HG03521 (cell line): ENCODE measurements around the gene HES5.
A peak's percentile ranks its signal among the peaks of the same experiment; 100 is the strongest.

ENCODE experiments used
- ATAC-seq: cut with Tn5 transposase; IDR thresholded peaks from one replicate; pipeline ENCODE4 v1.9.1; 2021; ENCODE audit warnings: mild to moderate bottlenecking, moderate library complexity; ENCODE audit not compliant: unreplicated experiment

The HES5 gene

DNA sequence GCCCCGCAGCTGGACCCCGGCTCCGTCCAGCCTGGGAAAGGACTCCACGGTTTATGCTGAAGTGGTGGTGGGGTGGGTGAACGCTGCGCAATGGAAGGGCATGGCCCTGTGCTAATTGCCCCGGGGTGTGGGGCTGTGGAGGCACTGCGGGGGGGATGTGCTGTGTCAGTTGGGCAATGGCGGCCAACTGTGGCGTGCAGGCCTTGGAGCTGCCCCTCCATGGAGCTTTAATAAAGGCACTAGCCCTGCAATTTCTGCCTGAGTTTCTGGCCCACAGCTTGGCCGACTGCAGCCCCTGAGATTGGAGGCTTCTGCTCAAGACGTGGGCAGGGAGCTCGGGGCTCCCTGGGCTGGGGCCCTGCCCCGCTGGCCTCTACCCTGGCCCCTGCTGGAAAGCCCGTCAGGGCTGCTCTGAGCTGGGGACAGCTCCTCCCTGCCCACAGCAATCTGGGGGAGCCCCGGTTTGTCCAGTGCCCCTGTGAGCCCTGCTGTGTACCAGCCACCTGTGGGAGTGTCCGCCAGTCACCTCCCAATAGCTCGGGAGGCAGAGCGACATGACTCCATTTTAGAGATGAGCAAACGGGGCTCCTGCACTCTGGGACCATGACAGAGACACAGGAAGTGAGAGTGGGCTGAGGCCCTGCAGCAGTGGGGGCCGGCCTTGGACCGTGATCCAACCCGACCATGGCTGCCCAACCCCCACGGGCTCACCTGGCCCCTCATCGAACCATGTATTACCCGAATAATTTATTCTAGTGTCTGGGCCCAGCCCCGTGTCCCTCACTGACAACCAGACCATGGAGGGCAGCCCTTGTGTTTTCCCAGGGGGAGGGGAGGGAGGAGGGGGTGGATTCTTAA, 17.4 kb upstream of the HES5 start:
- no peak for ATAC-seq

DNA sequence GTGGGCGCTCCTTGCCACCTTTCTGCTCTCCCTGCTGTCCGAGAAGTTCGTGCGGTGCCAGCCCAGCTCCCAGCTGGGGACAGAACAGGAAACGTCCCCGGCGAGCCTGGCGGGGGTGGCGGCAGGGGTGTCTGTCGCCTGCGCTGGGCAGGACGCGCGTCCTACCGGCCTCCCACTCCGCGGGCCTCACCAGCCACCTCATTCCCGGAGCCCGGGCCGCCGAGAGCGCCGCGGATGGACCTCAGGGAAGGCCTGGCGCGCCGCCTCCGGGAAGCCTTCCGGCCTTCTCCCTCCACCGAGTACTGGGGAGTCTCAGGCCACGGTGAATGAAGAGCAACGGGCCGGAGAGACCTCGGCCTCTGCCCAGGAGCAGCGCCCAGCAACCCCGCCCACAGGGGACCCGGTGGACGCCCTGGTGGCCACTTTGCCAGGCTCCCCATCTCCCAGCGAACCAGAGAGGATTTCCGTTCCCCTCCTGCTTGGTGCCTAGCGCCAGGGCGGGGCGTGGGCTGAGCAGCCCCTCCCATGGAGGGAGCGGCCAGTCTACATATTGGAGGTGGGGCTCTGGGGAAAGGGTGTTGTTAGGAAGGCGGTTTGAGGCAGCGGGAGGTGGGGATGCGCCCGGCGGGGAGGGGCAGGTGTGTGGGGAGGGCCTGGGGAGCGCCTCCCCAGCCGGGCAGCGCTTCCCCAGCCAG, 16.6 kb upstream of the HES5 start:
- ATAC-seq: peak; percentile 31

DNA sequence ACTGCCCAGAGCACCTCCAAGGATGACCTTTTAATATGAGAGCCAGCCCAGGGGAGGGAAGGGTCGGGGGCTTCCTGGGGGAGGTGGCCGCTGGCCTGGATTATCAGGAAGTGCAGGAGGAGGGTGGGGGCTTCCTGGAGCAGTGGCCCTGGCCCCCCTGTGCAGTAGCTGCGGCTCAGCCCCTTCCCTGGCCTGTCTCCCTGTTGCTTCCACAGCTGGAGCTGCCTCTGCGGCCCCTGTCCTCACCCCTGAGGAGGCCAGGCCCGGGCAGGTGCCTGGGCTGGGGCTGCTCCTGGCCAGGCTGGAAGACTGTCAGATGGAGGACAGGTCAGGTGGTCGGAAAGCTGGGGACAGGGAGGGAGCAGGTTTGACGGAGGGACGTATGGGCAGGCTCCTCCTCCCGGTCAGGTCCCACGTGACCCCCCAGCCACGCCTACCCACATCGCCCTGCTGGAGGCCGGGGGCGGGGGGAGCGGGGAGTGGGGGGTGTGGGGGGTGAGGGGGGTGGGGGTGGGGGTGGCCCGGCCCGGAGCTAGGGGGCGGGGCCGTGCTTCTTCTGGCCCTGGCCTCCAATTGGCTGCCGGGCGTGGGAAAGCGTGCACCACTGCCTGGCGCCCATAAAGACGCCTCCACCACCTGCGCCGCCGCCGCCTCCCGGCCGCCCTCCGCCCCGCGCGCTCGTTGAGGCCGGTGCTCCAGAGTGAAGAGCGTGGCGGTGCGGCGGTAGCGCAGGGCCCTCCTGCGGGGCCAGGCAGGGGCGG, 15.9 kb upstream of the HES5 start:
- ATAC-seq: peak; percentile 44

GRCh38 chr1:2544875-2545640, 15.0 kb upstream of the HES5 start:
- ATAC-seq: no peak

DNA sequence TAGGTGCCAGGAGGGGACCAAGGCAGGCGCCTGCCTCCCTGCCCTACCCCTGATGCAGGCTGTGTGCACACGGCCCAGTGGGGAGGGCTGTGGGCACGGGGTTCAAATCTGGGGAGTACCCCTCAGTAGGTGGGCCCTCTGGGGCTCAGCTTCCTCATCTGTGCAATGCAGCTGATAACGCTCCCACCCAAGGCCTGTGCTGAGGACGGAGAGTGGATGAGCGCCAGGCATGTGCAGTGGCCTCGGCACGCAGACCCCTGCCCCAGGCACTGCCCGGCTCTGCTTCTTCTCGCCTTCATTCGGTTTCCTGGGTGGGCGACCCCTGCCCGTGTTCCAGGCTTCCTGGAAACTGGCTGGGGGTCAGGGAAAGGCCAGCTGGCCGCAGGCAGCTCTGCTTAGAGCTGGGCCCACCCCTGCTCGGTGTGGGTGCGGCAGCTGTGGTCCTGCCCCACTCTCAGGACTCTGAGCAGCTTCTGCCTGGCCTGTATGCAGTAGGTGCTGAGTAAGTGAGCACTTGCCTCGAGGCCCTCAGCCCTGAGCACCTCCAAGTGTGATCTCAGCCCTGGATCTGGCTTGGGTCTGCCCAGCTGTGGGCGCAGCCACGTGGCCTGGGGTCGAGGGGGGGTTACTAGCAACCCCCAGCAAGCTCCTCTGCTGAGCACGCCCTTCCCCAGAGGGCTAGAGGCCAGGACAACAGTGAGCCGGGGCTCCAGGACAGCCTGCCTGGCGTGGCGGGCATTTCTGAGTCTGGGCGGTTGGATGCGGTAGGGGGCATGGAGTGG, 14.2 kb upstream of the HES5 start:
- no peak for ATAC-seq

DNA sequence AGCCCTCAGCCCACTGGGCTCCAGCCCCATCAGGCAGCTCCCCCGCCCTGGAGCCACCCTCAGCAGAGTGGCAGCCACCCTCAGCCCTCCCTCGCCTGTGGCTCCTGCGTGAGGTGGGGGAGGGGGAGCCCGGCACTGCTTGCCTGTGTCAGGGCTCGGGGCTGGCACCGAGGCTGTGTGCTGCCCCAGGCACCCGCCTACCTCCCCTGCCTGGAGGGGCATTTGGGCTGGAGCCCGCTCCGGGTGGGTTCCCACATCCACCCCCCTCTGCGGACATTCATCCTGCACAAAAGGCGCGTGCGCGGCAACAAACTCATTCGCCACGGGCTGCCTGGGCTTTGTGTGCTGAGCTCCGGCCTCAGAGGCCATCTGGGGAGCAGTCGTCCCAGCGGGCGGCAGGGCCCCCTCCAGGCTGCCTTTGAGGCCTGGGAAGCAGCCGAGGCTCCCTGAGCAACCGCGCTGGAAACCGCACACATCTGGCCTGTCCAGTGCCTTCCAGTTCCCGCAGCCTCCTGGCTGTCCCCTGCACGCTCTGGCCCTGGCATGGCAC, 13.6 kb upstream of the HES5 start:
- ATAC-seq: no peak

DNA sequence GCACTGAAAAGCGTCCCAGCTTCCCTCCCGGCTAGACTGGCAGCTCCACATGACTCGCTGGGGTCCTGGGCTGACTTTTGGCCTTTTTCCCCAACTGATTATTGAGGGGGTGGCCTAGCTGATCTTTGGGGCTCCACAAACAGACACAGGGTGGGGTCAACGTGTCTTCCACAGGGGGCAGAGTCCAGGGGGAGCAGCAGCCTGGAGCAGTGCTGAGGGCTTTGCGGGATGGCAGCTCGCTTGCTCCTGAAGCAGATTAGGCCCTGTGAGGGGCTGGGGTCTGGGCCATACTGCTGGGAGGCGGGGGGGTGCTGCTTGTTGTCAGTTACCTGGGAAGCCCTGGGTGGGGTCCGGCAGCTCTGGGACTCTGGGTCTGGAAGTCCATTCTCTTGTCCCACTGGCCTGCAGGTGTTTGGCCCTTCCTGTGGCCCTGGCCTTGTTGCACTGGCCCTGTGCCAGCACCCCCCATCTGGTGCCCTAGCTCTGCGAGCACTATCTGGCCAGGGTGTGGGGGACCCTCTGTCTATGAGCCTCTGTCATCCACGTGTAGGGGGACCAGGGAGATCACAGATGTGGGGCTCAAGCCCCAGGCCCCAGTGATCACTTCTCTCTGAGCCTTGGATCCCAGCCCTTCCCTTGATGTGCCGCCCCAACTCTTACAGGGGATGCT, 12.3 kb upstream of the HES5 start:
- ATAC-seq: no peak

- no peak for ATAC-seq
Observed at GRCh38 chr1:2541619-2542245, 11.7 kb upstream of the HES5 start.

DNA sequence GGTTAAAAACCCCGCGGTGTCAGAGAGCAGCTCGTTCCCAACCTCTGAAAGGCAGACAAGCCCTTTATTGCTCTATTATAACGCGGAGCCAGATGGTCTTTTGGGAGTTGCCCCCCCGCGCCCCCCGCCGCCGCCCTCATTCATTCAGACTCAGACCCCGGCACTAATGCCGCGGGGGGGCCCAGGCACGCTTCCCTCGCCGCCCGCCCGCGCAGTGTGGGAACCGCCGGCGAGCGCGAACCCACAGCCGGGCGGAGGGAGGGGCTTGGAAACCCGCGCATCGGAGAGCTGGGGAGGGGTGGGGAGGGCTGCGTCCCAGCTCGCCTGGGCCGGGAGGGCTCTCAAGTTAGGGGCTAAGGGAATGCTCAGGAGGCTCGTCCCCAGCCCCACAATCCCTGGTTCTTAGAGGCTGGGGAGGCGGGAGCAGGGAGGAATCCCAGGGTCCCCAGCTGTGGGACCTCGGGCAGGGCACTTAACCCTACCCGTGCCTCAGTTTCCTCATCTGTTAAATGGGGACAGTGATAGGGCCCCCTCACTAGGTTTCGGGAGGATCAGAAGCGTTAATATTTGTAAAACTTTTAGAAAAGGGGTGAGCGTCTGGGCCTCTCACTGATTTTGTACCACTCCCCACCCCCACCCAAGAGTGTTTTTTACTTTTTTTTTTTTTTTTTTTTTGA, 10.9 kb upstream of the HES5 start:
- no peak for ATAC-seq

DNA sequence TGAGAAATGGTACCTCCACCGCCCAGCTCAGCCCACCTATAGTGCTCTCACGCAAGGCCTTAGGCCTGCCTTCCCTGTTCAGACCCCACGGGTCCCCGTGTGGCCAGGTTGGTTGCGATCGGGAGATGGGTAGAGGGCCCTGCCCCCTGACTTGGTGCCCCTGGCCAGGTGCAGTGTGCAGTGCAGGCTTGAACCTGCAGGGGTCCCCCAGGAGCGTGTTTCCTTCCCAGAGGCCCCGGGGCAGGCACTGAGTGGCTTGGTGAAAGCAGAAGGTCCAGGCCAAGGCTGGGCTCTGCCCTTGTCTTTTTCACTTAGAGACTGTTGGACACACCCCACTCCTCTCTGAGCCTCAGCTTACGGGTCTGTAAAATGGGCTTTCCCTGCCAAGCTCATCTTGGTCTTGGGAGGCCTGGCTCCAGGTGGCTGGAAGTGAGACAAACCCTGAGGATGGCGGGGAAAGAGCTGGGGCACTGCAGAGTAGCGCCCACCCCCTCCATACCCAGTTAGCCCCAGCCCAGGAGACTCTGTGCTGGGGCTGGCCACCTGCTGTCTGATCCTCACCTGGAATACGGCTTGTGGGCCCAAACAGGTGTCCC, 9.3 kb upstream of the HES5 start:
- ATAC-seq: no peak

DNA sequence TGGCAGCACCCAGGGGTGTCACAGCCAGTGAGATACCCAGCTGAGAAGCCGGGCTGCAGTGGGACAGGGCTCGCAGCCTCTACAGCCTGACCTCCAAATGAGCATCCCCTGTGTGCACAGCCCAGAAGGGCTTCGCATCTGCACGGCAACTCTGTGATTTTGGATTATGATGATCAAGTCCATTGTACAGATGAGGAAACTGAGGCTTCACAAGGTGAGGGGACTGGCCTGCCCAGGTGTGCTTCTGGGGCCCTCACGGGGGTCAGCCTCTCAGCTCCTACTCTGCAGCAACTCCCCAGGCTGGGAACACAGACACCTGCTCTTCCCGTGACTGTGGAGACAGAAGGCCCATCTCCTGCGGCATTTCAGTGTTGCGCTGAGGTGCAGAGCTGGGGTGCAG, 8.8 kb upstream of the HES5 start:
- ATAC-seq: no peak

DNA sequence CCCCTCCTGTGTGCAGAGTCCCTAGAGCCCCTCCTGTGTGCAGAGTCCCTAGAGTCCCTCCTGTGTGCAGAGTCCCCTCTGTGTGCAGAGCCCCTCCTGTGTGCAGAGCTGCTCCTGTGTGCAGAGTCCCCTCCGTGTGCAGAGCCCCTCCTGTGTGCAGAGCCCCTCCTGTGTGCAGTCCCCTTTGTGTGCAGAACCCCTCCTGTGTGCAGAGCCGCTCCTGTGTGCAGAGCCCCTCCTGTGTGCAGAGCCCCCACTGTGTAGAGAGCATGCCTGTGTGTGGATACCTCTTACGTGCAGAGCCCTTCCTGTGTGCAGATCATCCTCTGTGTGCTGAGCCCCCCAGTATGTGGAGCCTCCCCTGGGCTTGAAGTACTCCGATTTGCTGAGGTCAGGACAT, 8.3 kb upstream of the HES5 start:
- ATAC-seq: no peak

GRCh38 chr1:2537784-2538115, 7.7 kb upstream of the HES5 start:
- no peak for ATAC-seq

DNA sequence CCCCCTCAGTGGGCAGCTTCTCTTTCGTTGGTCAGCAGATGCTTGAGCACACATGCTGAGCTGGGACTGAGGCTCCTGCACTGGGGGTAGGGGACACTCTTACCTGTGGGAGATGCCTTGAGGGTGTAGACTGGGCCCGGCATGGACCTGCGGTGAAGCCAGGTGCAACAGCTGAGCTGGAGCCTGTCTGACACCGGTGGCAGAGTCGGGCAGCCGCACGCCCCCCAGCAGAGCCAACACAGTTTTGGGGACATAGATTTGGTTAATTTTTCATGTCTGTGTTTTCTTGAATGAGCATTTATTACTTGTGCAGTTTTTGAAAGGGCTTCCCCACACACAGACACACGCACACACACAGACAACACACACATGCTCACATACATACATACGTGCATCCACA, 5.9 kb upstream of the HES5 start:
- no peak for ATAC-seq

- ATAC-seq: no peak
Observed at GRCh38 chr1:2535455-2535854, 5.4 kb upstream of the HES5 start.

GRCh38 chr1:2534687-2535441, 4.8 kb upstream of the HES5 start:
- ATAC-seq: no peak

- no peak for ATAC-seq
Observed at GRCh38 chr1:2534315-2534686, 4.2 kb upstream of the HES5 start.
